ENCODE data around the gene FBN2. TPM values are rescaled to one million over a fixed set of nuclear protein-coding genes. Genes with fewer than 3 reads are reported as not detected.

The FBN2 gene
- total and polyA plus RNA-seq, 9 of the 15 experiments (the other 6 are each of a cell fraction or from before 2014, with no cell fraction given) = 0.01 to 0.09 TPM; not detected in 7

- ChIA-PET POLR2A (no interaction called here), CTCF (ENCODE audit: low intra/inter-chr PET ratio) (no interaction called here)
- Histone ChIP-seq H3K4me2 (ENCODE audit: insufficient read depth, low read length) (no peak overlapping the region), H3K4me1 (replicated peaks in 1 of 2; ENCODE audit: control insufficient read depth in 2 of 2, insufficient read depth in 2 of 2, low read length in 2 of 2) (no peaks in the 10 kb centered on the region), H3K4me3 (no peak overlapping the region), H4K20me1 (replicated peaks; ENCODE audit: control insufficient read depth, insufficient read depth, low read length) (no peaks in the 10 kb centered on the region), H3K9ac (ENCODE audit: insufficient read depth in 1 of 2, low read depth in 2 of 2, low read length in 2 of 2) (no peak overlapping the region), H3K79me2 (ENCODE audit: control insufficient read depth, insufficient read depth, low read length) (no peaks in the 10 kb centered on the region), H3K36me3 (ENCODE audit: control insufficient read depth, insufficient read depth, low read length) (no peaks in the 10 kb centered on the region), H3K9me1 (ENCODE audit: control insufficient read depth, insufficient read depth, low read length) (no peaks in the 10 kb centered on the region), H3K27me3 (ENCODE audit: control insufficient read depth in 2 of 2, insufficient read depth in 2 of 2, low read length in 2 of 2) (no peaks in the 10 kb centered on the region), H3K27ac (ENCODE audit: extremely low read depth, low read depth, low read length) (no peak overlapping the region), H3K9me3 (replicated peaks; ENCODE audit: control insufficient read depth, insufficient read depth, low read depth, low read length) (no peaks in the 10 kb centered on the region), H2AFZ (ENCODE audit: low read depth, low read length) (no peak overlapping the region)
- in situ Hi-C loops (cut with MboI) (no loop called here), intact Hi-C loops (cut with micrococcal nuclease) (no loop called here)
- FAIRE-seq = no peak
- no TSS peak for BruUV-seq (replicated peaks)
- DNase-seq (ENCODE audit: extremely low read depth in 1 of 4, low spot score in 3 of 4) = no peak
- no peak for ATAC-seq
- no peak for TF ChIP-seq ELF4 (CRISPR knock-in tag; IDR thresholded peaks at IDR 0.05)
- TF ChIP-seq, protein P1, sequence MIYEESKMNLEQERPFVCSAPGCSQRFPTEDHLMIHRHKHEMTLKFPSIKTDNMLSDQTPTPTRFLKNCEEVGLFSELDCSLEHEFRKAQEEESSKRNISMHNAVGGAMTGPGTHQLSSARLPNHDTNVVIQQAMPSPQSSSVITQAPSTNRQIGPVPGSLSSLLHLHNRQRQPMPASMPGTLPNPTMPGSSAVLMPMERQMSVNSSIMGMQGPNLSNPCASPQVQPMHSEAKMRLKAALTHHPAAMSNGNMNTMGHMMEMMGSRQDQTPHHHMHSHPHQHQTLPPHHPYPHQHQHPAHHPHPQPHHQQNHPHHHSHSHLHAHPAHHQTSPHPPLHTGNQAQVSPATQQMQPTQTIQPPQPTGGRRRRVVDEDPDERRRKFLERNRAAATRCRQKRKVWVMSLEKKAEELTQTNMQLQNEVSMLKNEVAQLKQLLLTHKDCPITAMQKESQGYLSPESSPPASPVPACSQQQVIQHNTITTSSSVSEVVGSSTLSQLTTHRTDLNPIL (CRISPR knock-in tag; IDR thresholded peaks at IDR 0.05) = no peak
- TF ChIP-seq ARHGAP35 (IDR thresholded peaks at IDR 0.05; ENCODE audit: partially characterized antibody) = no peak
- TF ChIP-seq, protein P2, sequence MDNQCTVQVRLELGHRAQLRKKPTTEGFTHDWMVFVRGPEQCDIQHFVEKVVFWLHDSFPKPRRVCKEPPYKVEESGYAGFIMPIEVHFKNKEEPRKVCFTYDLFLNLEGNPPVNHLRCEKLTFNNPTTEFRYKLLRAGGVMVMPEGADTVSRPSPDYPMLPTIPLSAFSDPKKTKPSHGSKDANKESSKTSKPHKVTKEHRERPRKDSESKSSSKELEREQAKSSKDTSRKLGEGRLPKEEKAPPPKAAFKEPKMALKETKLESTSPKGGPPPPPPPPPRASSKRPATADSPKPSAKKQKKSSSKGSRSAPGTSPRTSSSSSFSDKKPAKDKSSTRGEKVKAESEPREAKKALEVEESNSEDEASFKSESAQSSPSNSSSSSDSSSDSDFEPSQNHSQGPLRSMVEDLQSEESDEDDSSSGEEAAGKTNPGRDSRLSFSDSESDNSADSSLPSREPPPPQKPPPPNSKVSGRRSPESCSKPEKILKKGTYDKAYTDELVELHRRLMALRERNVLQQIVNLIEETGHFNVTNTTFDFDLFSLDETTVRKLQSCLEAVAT (IDR thresholded peaks at IDR 0.05) = no peak
- TF ChIP-seq CCAR2 (IDR thresholded peaks at IDR 0.05; ENCODE audit: low read depth, low read length) = no peak
- TF ChIP-seq, protein P3, sequence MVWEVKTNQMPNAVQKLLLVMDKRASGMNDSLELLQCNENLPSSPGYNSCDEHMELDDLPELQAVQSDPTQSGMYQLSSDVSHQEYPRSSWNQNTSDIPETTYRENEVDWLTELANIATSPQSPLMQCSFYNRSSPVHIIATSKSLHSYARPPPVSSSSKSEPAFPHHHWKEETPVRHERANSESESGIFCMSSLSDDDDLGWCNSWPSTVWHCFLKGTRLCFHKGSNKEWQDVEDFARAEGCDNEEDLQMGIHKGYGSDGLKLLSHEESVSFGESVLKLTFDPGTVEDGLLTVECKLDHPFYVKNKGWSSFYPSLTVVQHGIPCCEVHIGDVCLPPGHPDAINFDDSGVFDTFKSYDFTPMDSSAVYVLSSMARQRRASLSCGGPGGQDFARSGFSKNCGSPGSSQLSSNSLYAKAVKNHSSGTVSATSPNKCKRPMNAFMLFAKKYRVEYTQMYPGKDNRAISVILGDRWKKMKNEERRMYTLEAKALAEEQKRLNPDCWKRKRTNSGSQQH (CRISPR knock-in tag; IDR thresholded peaks at IDR 0.05) = no peak
- no peak for TF ChIP-seq ZNF449 (CRISPR knock-in tag; IDR thresholded peaks at IDR 0.05)
- no peak for TF ChIP-seq SMARCA4 (IDR thresholded peaks at IDR 0.05)
- no peak for TF ChIP-seq ZFP91 (CRISPR knock-in tag; IDR thresholded peaks at IDR 0.05)
- TF ChIP-seq CREM (IDR thresholded peaks at IDR 0.05; ENCODE audit: low read depth) = no peak
- TF ChIP-seq SOX6 (IDR thresholded peaks at IDR 0.05) = no peak
- no peak for TF ChIP-seq ZNF436 (CRISPR knock-in tag; IDR thresholded peaks at IDR 0.05)
- TF ChIP-seq XRCC4 (IDR thresholded peaks at IDR 0.05; ENCODE audit: extremely low read depth, insufficient read depth, insufficient read length) = no peak
- no peak for TF ChIP-seq MCM2 (IDR thresholded peaks at IDR 0.05; ENCODE audit: low read depth)
- TF ChIP-seq, protein P4, sequence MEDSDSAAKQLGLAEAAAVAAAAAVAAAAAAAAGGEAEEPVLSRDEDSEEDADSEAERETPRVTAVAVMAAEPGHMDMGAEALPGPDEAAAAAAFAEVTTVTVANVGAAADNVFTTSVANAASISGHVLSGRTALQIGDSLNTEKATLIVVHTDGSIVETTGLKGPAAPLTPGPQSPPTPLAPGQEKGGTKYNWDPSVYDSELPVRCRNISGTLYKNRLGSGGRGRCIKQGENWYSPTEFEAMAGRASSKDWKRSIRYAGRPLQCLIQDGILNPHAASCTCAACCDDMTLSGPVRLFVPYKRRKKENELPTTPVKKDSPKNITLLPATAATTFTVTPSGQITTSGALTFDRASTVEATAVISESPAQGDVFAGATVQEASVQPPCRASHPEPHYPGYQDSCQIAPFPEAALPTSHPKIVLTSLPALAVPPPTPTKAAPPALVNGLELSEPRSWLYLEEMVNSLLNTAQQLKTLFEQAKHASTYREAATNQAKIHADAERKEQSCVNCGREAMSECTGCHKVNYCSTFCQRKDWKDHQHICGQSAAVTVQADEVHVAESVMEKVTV (CRISPR knock-in tag; IDR thresholded peaks at IDR 0.05) = no peak
Measured at GRCh38 chr5:128409166-128409800, 128.8 kb downstream of the FBN2 start.
